Adrenal gland (tissue), 5 donors: ENCODE measurements around the gene FAM161B.

Source experiments
- CTCF ChIP-seq, 6 experiments: fragments of 450-650 bp in 4 of 6; fragments of 200-600 bp in 2 of 6; sonication (generic) in 1 of 6; IDR thresholded peaks; 1 replicate in 5 of 6; 2 replicates in 1 of 6; pipeline versions ENCODE4 v1.5.1 to v1.8.0; 2016 to 2021; ENCODE audit warnings: antibody characterized with exemption in 6 of 6, mild to moderate bottlenecking in 2 of 6, moderate library complexity in 1 of 6
- POLR2A ChIP-seq, 2 donors: fragments of 450-650 bp; IDR thresholded peaks; one replicate each; pipeline ENCODE4 v1.6.1; 2017; ENCODE audit warnings: antibody characterized with exemption in 2 of 2, mild to moderate bottlenecking in 2 of 2, moderate library complexity in 1 of 2
- donor health status: DM: no; HTN: no; CAD: no.

GRCh38 chr14:73887318-73887616 lies 62.6 kb downstream of the FAM161B start:
- TF ChIP-seq CTCF (IDR thresholded peaks at IDR 0.05) (no peak), POLR2A (IDR thresholded peaks at IDR 0.05) (no peak)
